NCI-H1436 (cell line): ENCODE data around the gene IQCE.
A peak's percentile ranks its signal among the peaks of the same experiment; 100 is the strongest.
"Not testable (repeated sequence)": the region's sequence is repeated elsewhere in the genome, so short reads cannot be mapped to it uniquely, and the experiment has no call there.

Experiments
- DNase-seq: peaks from one replicate; lab custom pipeline; 2025; lab: John Stamatoyannopoulos, UW

Gene IQCE

DNA sequence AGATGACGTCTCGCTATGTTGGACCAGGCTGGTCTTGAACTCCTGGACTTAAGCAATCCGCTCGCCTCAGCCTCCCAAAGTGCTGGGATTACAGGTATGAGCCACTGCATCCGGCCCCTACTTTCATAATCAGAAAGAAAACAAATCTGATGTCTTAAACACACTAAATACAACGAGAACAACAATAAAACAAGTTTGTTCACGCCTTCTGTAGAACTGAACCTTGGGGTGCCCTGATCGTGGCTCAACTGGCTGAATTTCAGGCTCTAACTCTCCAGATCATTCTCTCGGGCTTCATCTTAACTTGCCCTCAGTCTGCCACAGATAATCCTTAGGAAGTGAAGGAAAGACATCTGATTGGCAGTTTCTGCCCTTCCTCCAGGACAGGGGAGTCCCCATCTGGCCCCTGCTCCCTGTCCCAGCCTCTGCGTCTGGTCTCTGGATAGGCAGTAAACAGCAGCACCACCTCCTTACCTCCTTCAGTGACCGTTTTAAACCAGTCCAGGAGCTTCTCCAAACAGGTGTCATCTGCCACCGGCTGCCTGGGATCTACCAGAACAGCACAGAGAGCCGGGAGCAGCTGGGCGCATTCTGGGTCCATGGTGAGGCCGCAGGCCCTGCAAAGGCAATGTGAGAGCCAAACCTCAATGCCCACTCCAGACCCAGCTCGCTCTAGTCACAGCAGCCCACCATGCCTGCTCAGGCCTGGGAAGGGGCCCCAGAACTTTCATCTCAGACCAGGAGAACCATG is 4.8 kb upstream of the IQCE start:
- DNase-seq = no peak

DNA sequence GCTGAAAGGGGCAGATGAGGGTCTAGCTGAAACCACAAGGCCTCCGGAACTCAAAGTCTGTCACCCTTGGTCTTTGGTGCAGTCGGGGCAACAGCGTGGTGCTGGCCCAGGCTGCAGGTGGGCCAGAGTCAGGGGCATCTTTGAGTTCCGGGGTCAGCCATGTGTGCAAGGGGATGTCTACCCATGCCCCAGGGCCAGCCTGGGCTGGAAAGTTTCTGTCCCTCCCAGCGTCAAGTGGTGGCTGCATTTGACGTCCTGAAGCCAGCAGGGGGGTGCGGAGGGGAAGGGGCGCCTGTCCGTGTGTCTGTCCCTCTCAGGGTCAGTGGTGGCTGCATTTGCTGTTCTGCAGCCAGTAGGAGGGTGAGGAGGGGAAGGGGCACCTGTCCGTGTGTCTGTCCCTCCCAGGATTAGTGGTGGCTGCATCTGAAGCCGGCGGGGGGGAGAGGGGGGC is 4.1 kb upstream of the IQCE start:
- DNase-seq = no peak

DNA sequence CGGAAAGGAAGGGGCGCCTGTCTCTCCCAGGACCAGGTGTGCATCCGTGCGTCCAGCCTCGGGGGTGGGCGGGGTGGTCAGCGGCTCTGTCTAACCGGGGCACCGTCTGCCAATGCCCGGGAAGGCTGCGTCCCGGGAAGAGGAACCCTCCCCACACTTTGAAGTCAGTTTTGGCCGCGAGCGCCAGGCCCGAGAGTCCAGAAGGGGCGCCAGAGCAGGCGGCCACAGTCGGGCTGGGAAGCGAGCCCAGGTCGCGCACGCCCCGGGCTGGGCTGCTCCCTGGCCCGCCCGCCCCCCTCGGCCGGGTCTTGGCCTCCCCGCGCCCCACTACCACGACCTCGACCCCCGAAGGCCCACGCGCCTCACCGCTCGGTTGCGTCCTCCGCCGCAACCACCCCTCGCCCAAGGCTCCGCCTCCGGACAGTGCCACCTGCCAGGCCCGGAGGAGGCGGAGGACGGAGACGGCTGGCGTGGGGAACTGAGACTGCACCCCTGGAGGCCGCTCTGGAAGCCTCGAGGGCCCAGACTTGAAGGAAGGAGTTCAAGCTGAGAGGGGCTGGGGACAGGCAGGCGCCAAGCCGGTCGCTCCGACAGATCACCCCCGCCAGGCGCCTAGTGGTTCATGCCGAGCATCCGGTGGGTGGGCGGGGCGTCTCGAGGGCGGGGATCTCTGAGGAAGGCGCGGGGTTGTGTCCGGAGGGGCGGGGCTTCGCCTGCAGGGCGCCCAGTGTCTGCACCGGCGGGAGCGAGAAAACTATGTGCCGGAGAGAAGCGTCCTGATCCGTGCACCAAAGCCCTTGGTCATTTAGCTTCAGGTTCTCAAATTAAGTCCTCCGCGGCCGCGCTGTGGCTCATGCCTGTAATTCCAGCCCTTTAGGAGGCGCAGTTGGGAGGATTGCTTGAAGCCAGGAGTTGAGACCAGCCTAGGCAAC is 3.4 kb upstream of the IQCE start, which contains the start of gene BRAT1:
TSS of gene BRAT1 (minus strand) at position 404 of the 932 bp plus-strand sequence. CDS start 1,093 bp downstream, outside the sequence.
- peak; percentile 91 for DNase-seq

DNA sequence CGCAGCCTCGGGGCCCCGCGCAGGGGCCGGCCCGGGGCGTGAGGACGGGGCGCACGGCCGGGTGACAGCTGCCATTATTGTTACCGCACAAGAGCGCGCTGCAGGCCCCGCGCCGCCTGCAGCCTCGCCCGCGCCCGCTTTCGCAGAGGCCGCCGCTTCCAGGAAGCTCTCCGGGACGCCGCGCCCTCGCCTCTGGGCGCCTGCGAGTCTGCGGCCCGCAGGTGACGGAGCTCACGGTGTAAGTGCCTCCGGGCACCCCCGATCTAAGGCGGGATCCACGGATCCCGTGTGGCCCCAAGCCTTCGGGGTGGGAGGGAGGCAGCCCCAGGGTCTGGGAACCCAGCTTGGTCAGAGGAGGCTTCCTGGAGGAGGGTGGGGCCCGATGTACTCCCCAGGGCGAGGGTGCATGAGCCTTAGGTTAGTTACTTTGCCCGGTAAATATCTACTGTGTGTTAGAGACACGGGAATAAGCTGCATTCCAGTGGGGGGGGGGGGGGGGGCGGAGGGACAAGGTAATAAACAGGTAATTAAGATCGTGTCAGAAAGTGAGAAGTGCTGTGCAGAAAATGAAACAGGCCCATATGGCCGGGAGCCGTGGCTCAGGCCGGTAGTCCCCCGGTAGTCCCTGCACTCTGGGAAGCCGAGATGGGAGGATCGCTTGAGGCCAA is 638 bp downstream of the IQCE start:
- DNase-seq = no peak

DNA sequence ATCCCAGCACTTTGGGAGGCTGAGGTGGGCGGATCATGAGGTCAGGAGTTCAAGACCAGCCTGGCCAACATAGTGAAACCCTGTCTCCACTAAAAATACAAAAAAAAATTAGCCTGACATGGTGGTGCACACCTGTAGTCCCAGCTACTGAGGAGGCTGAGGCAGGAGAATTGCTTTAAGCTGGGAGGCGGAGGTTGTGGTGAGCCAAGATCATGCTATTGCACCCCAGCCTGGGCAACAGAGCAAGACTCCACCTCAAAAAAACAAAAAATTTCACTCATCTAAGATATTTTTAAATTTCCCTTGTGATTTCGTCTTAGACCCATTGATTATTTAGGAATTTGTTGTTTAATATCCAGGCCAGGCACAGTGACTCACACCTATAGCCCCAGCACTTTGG is 5.2 kb downstream of the IQCE start:
- DNase-seq = not testable (repeated sequence)

DNA sequence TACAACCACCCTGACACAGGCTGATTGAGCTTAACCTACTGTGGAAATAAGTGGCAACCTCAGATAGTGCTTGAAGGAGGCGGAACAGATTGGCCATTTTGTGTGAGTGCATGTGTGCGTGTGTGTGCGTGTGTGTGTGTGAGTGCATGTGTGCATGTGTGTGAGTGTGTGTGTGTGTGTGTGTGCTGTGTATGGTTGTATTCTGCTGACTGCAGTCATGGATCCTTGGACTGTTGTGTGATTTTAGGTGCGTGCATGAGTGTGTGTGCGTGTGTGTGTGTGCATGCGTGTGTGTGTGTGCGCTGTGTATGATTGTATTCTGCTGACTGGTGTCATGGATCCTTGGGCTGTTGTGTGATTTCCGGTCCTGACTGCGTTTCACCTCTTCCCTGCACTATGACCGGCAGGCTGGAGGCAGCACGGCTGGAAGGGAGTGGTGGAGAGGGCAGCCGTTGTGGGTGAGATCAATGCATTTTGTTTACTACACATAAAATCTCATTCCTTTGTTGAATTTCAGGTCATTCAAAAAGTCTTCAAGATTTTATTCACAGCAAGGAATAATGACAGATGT is 6.3 kb downstream of the IQCE start:
- DNase-seq = no peak

DNA sequence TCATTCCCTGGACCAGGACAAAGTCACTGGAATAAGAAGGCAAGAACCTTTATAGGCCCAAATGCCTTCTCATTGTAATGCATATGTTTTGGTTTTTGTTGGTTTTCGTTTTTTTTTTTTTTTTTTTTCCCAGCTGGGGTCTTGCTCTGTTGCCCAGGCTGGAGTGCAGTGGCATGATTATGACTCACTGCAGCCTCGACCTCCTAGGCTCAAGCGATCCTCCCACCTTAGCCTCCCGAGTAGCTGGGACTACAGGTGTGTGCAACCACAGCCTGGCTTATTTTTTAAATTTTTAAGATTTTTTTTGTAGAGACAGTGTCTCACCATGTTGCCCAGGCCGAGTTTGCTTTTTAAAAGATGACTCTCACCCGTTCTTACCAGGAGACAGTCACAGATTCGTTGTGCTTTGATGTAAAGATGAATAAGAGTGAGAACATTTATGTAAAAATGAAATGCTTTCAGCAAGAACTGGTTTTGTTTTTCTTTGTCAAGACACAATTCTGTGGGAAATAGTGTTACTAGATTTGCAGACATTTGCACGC is 7.6 kb downstream of the IQCE start:
- DNase-seq = no peak

DNA sequence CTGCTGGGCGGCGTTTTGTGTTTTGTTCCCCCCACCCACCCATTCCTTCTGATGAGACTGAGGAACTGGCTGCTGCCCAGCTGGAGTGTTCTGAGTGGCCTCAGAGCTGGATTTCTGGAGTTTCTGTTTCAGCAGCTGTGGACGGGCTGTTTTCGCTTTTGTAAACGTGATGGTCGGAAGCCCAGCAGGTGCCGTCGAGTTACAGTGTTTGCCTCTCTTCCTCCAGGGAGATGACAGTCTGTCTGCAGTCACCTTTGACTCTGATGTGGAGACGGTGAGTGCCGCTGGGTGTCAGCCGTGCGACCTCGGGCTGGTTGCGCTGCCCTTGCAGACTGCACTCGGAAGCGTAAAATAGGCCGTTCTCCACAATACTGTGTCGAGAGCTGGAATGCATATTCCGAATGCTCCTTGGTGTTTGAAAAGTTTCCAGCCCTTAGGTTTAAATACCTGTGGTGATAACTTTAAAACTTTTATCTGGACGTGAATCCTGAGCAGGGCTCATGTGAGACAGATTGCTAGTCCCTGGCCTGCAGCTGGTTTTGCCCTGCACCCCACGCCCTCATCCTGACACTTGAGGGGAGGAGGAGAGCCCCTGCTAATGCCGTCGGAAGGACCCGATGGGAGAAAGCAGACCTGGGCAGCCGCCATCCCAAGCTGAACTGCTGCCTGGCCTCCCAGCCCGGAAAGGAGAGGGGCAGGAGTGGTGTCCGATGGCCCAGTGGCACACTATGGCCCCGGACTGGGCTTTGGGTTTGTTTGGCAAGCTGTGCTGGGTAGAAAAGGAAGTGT is 8.3 kb downstream of the IQCE start:
- no peak for DNase-seq

DNA sequence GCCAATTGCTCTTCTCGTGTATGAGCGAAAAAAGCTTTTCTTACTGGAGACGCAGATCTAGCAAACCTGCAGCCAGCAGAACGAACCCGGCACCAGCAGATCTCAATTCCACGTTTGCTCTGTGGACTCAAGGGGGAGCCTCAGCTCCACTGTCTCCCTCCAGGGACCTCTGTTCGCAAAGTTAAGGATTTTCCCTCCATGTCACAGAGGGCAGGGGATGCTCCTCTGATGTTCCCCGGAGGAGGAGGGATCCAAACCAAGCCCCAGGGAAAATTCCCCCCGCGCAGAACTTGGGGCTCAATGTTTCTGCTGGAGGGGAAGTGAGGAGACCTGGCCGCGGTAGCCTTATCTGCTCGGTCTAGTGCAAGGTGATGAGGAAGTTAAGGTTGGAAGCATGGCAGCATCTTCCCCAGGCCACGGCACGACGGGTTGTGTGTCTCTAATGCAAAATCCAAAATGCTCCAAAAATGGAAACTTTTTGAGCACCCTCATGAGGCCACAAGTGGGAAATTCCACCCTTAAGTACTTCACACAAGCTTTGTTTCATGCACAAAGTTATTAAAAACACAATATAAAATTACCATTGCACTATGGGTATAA is 9.0 kb downstream of the IQCE start:
- no peak for DNase-seq

DNA sequence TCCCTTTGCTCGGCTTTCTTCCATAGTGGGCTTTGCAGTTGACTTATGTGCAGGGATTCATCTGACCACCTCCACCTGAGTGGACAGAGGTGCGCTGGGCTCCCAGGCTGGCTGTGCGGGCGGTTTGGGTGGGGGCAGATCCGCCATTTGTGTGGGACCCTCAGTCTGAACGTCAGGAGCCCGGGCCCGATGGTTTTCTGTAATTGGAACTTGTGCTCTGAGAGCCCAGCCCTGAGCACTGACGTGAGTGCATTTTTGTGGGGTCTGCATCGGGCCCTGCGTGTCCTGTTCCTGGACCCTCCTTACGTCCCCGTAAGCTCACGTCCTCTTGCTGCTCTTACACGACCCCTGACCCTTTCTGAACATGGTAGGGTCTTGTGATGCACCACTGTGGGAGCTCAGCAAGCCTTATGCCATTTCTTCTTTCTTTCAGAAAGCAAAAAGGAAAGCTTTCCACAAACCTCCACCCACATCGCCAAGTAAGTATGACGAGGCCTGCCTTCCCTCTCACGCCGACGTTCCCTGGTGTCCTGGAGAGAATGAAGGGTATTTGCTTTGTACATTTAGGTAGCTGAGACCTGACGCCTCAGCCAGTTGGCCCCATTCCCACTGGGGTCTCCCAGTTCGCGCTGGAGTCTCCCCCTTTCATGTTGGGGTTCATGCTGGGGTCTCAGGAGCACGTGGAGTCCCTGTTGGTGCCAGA is 9.9 kb downstream of the IQCE start:
- DNase-seq = no peak

DNA sequence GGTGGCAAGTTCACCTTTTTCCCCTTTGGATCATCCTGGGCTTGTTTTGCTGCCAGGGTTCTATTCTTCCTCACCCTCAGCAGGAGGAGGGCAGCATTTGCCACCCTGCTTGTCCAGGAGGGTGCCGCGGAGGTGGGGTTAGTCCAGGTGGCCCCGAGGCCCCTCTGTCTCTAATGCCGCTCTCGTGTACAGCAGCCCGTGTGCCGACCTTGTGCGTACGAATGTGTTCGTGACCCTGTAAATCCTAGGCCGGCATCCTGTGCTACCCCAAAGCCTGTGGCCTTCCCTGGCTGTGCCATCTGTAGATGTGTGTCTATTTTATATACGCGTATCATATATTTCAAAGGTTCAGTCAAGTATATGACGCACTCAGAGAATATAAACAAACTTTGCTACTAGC is 10.6 kb downstream of the IQCE start:
- DNase-seq = no peak

DNA sequence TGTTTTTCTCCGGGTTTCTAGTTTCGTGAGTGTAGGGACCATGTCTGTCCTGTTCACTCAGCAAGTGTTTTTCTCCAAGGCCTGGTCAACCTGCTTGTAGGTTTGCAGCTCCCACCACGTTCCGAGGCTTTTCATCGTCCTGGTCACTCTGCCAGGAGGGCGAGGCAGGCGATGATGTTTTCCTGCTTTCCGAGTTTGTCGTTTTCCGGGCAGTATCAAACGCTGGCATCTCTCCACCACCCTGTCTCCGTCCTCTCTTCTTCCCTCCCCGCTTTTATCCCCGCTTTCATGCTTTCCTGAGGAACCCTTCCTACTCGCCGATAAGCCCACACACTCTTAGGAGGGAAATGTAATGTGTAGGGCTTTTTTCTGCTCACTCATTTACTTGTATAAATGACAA is 11.2 kb downstream of the IQCE start:
- no peak for DNase-seq

DNA sequence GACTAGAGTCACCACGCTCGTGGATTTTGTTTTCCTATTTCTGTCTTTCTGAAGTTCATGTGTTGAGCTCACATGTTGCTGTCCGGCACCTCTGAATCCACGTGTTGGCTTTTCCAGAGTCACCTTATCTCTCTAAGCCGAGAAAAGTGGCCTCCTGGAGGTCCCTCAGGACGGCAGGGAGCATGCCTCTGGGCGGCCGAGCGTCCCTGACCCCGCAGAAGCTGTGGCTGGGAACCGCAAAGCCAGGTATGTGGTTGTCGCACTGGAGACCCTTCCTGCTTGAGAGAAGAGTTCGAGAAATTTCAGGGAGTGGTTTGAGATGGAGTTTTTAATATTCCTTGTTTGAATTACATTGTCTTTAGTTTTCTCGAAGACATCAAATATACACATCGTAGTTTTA is 12.6 kb downstream of the IQCE start:
- DNase-seq = no peak

DNA sequence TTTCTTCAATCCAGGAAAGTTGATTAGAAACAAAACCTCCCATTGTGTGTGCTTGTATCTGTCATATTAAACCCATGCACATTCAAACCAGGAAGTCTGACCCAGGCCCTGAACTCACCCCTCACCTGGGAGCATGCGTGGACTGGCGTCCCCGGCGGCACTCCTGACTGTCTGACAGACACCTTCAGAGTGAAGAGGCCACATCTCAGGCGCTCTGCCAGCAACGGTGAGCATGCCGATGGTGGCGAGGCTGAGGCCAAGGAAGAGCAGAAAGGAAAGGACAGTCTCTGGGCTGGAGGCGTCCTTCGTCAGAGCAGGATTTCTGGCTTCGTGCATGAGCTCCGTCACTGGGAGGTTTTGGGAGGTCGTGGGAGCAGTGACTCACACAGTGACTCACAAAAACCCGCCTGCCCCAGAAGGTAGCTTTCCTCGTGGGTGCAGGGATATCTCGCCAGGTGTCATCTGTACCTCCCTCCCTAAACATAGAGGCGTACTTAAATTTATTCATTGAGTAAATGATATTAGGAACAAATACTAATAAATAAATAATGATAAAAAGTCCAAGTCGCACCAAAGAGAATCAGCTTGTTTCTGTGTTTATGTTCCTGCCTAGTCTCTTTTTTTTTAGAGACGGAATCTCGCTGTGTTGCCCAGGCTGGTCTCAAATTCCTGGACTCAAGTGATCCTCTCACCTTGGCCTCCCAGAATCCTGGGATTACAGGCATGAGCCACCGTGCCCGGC is 13.5 kb downstream of the IQCE start:
- DNase-seq = no peak

DNA sequence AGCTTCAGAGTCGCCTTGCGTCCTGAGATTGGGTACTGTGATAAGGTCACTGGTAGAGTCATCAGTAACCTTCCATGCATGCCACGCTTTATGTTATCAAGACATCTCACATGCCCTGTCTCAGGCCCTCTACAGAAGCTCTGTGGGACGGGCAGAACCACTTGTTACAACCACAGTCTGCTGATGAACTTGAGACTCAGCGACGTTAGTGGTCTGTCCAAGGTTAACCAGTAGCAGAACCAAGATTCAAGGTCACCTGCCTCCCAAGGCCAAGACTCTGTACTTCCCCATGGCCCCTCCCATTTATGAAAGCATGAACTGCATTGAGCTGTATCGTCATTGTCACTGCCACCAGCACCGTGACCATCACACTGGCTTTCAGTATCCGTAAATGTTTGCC is 15.0 kb downstream of the IQCE start:
- no peak for DNase-seq

DNA sequence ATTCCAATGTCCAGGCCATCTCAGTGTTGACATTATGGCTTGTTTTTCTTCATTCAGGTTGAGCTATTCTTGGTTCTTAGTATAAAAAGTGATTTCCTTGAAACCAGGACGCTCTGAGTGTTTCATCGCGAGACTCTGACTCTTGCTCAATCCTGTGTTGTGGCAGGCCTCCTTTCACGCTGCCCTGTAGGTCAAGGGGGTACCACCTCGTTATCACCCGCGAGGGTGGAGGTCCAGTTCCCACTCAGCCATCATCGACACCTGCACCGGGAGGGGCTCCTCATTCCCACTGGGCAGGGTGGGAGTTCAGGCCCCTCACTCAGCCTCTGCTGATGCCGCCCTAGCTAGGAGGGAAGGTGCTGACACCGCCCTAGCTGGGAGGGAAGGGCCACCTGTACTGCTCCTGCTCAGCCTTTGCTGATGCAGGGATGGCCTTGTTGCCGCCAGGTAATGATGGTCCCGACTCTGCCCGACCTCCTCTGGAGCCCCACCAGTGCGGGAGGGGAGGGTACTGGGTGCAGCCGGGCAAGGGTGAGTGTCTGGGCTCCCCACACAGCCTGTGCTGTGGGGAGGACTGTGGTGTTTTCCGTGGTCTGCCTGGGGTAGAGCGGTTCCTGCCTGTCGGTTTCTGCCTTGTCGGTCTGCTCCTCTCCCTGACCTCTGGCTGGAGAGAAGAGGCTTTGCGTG is 16.4 kb downstream of the IQCE start:
- no peak for DNase-seq

DNA sequence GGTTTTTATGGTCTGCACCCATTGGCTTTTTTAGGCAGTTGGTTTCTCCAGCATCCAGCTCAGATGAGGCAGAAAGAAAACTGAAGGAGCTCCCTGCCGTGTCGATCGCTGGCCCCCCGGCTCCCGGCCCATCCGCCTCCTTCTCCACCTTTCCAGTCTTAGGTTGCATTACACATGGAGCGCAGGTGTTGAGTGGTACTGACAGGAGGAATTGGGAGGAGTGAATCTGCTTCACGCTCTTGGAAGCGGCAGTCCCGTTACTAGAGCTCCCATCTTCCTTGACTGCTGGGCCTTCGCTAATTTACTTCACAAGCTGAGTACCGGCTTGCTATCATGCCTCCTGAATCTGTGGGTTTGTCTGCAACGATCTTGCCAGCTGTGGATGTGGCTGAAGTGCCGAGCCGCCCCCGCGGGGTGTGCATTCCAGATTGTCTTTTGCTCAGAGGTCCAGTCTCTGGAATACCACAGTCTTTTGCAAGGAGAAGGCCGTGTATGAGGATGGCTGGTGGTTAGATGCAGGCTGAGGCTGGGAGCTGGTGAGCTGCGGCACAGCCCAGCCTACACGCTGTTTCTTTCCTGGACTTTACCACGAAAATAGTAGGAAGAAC is 17.1 kb downstream of the IQCE start:
- no peak for DNase-seq
